RWPE2 (cell line): ENCODE results near the gene TRAK1.

Experiments
- ATAC-seq: fragments of 200-7000 bp; cut with Tn5 transposase; 3 replicates; pipeline ENCODE4 v1.9.1; 2021; ENCODE audit warnings: low read depth
- DNase-seq: peaks from one replicate; pipeline ENCODE4 v3.0.0-alpha.2; 2020; ENCODE audit warnings: low spot score
- H3K27ac ChIP-seq: fragments of 450-650 bp; 2 replicates; pipeline ENCODE4 v1.5.1; 2017; ENCODE audit warnings: mild to moderate bottlenecking; ENCODE audit not compliant: poor library complexity, severe bottlenecking
- H3K27me3 ChIP-seq: fragments of 250-450 bp; sonication (Bioruptor Pico); 2 replicates; pipeline ENCODE4 v1.5.1; 2021; ENCODE audit warnings: mild to moderate bottlenecking, moderate library complexity; ENCODE audit not compliant: insufficient read depth, poor library complexity, severe bottlenecking
- H3K36me3 ChIP-seq: fragments of 250-450 bp; sonication (Bioruptor Pico); 2 replicates; pipeline ENCODE4 v1.5.1; 2020; ENCODE audit warnings: low read depth, mild to moderate bottlenecking, moderate library complexity
- H3K4me1 ChIP-seq: fragments of 250-450 bp; sonication (Bioruptor Pico); 2 replicates; pipeline ENCODE4 v1.5.1; 2021; ENCODE audit warnings: mild to moderate bottlenecking, moderate library complexity; ENCODE audit not compliant: insufficient read depth, poor library complexity, severe bottlenecking
- H3K4me3 ChIP-seq: fragments of 250-450 bp; sonication (Bioruptor Pico); 2 replicates; pipeline ENCODE4 v1.5.1; 2021; ENCODE audit warnings: mild to moderate bottlenecking, moderate library complexity; ENCODE audit not compliant: severe bottlenecking
- H3K9me3 ChIP-seq: fragments of 250-450 bp; sonication (Bioruptor Pico); 2 replicates; pipeline ENCODE4 v1.5.1; 2021; ENCODE audit warnings: mild to moderate bottlenecking, moderate library complexity; ENCODE audit not compliant: severe bottlenecking
- CTCF ChIP-seq: fragments of 450-650 bp; IDR thresholded peaks from one replicate; pipeline ENCODE4 v1.5.1; 2017; ENCODE audit warnings: mild to moderate bottlenecking, moderate library complexity; ENCODE audit not compliant: poor library complexity, severe bottlenecking

Gene TRAK1

GRCh38 chr3:42068303-42069088 lies 22.7 kb upstream of the TRAK1 start:
- no peak for TF ChIP-seq CTCF
- H3K27me3 ChIP-seq: no peaks in the 10 kb centered on the region
- H3K9me3 ChIP-seq: no peaks in the 10 kb centered on the region
- ATAC-seq: no peak
- peaks cover 33% of the 10 kb centered on the region for H3K4me1 ChIP-seq
- no peaks in the 10 kb centered on the region for H3K36me3 ChIP-seq
- no peak overlapping the region for H3K27ac ChIP-seq
- no peak for DNase-seq
- no peak overlapping the region for H3K4me3 ChIP-seq

- H3K27ac ChIP-seq: peak overlapping the region; percentile 78
- no peak for DNase-seq
- peaks cover 28% of the 10 kb centered on the region for H3K4me1 ChIP-seq
- no peaks in the 10 kb centered on the region for H3K27me3 ChIP-seq
- ATAC-seq: no peak
- TF ChIP-seq CTCF: no peak
- H3K9me3 ChIP-seq: no peaks in the 10 kb centered on the region
- no peak overlapping the region for H3K4me3 ChIP-seq
- no peaks in the 10 kb centered on the region for H3K36me3 ChIP-seq
Measured at GRCh38 chr3:42070089-42070488, 21.1 kb upstream of the TRAK1 start.

GRCh38 chr3:42070524-42070923 lies 20.6 kb upstream of the TRAK1 start:
- no peaks in the 10 kb centered on the region for H3K36me3 ChIP-seq
- peaks cover 28% of the 10 kb centered on the region for H3K4me1 ChIP-seq
- ATAC-seq (no peak), DNase-seq (no peak)
- H3K27me3 ChIP-seq: no peaks in the 10 kb centered on the region
- peak overlapping the region; percentile 78 for H3K27ac ChIP-seq
- TF ChIP-seq CTCF: no peak
- no peak overlapping the region for H3K4me3 ChIP-seq
- H3K9me3 ChIP-seq: no peaks in the 10 kb centered on the region

- Histone ChIP-seq H3K9me3 (peaks cover 1% of the 10 kb centered on the region), H3K4me3 (no peak overlapping the region), H3K27me3 (no peaks in the 10 kb centered on the region), H3K4me1 (peaks cover 28% of the 10 kb centered on the region), H3K36me3 (no peaks in the 10 kb centered on the region), H3K27ac (peak overlapping the region; percentile 78)
- peak; percentile 89 for DNase-seq
- peak; percentile 14 for TF ChIP-seq CTCF
- peak; percentile 87 for ATAC-seq
Measured at GRCh38 chr3:42071904-42072812, 19.0 kb upstream of the TRAK1 start.
